Caco-2 (cell line): Measurements from ENCODE around the gene ZFAND4. TPM values are rescaled to one million over a fixed set of nuclear protein-coding genes. Genes with fewer than 3 reads are reported as not detected.

Experiments used
- BruUV-seq: library from RNA; stranded (reverse); fragments of 400-500 nt; replicated peaks from 2 replicates; lab custom pipeline; 2021; lab: Mats Ljungman, UMichigan
- CTCF ChIA-PET: fragments of 300-600 bp; sonication (Branson Sonifier 250); formaldehyde crosslinking; loops from one replicate; lab custom pipeline; 2022; ENCODE audit warnings: antibody characterized with exemption; lab: Charles Lee
- POLR2A ChIA-PET: fragments of 300-600 bp; sonication (Branson Sonifier 250); formaldehyde crosslinking; loops from one replicate; lab custom pipeline; 2022; ENCODE audit warnings: antibody characterized with exemption; lab: Charles Lee
- DNase-seq, 2 experiments: peaks; one replicate each; pipeline versions ENCODE4 v3.0.0 to v3.0.0-alpha.2; 2020 to 2022
- H3K27me3 ChIP-seq: replicated peaks from 2 replicates; pipeline ENCODE4 v1.6.0; 2011; ENCODE audit warnings: low read length; ENCODE audit not compliant: control insufficient read depth, insufficient read depth
- H3K36me3 ChIP-seq: 2 replicates; pipeline ENCODE4 v1.5.1; 2011; ENCODE audit warnings: low read length; ENCODE audit not compliant: control insufficient read depth, insufficient read depth
- H3K4me1 ChIP-seq: fragments of 250-450 bp; sonication (Bioruptor Pico); 2 replicates; pipeline ENCODE4 v1.5.1; 2020; ENCODE audit warnings: mild to moderate bottlenecking
- H3K4me3 ChIP-seq: 2 replicates; pipeline ENCODE4 v1.5.1; 2011; ENCODE audit warnings: low read depth, mild to moderate bottlenecking, control low read depth, low read length
- H3K9me3 ChIP-seq: fragments of 250-450 bp; sonication (Bioruptor Pico); 2 replicates; pipeline ENCODE4 v1.5.1; 2020; ENCODE audit warnings: mild to moderate bottlenecking, moderate library complexity
- H3K27ac Mint-ChIP-seq: one replicate; pipeline ENCODE4 v1.8.0; 2022; ENCODE audit warnings: mixed read lengths; ENCODE audit not compliant: unreplicated experiment
- H3K27me3 Mint-ChIP-seq: one replicate; pipeline ENCODE4 v1.8.0; 2022; ENCODE audit warnings: mixed read lengths; ENCODE audit not compliant: insufficient read depth, unreplicated experiment
- H3K36me3 Mint-ChIP-seq: one replicate; pipeline ENCODE4 v1.8.0; 2022; ENCODE audit warnings: mild to moderate bottlenecking, mixed read lengths; ENCODE audit not compliant: insufficient read depth, unreplicated experiment
- H3K4me1 Mint-ChIP-seq: one replicate; pipeline ENCODE4 v1.8.0; 2022; ENCODE audit warnings: low read depth, mixed read lengths; ENCODE audit not compliant: unreplicated experiment
- H3K4me3 Mint-ChIP-seq: one replicate; pipeline ENCODE4 v1.8.0; 2022; ENCODE audit warnings: mild to moderate bottlenecking, moderate library complexity, mixed read lengths; ENCODE audit not compliant: unreplicated experiment
- H3K9me3 Mint-ChIP-seq: one replicate; pipeline ENCODE4 v1.8.0; 2022; ENCODE audit warnings: mixed read lengths; ENCODE audit not compliant: unreplicated experiment
- CTCF ChIP-seq, 2 experiments: fragments of 200-600 bp in 1 of 2; IDR thresholded peaks; 1 replicate in 1 of 2; 2 replicates in 1 of 2; pipeline versions ENCODE4 v1.5.1 to v1.8.0; 2011 to 2022; ENCODE audit warnings: antibody characterized with exemption in 1 of 2, control low read depth in 1 of 2, inconsistent platforms in 1 of 2, low read depth in 1 of 2, low read length in 1 of 2, mild to moderate bottlenecking in 1 of 2, moderate library complexity in 1 of 2; ENCODE audit not compliant: insufficient read depth in 1 of 2, severe bottlenecking in 1 of 2, unreplicated experiment in 1 of 2
- intact Hi-C: fragments of 100-400 bp; cut with micrococcal nuclease; formaldehyde crosslinking; loops from one replicate; pipeline ENCODE4 v1.10.0; 2022; ENCODE audit not compliant: unreplicated experiment
- total RNA-seq: library from RNA; stranded (reverse); gene quantifications from 2 replicates; pipeline ENCODE4 v1.2.3, GENCODE V29; 2022

Gene ZFAND4
- total RNA-seq, 1 experiment from 2014 or later: 9.3 TPM

- Histone ChIP-seq H3K27me3 (0 out of 2 replicates have a peak, but pooled peaks cover 1% of the 10 kb centered on the region), H3K36me3 (no peaks in the 10 kb centered on the region), H3K4me3 (no peak overlapping the region), H3K9me3 (no peaks in the 10 kb centered on the region), H3K4me1 (no peaks in the 10 kb centered on the region)
- peaks cover 6% of the 10 kb centered on the region for H3K4me1 Mint-ChIP-seq
- CTCF ChIA-PET: no interaction called here
- no peak overlapping the region for H3K27ac Mint-ChIP-seq
- intact Hi-C loops: loop anchor here (5.0 kb wide), 1 partner anchor 681 kb away; the partner anchor contains the start of gene TMEM72
- TF ChIP-seq CTCF (IDR thresholded peaks at IDR 0.05; ENCODE audit: insufficient read depth in 1 of 2, low read depth in 1 of 2, low read length in 1 of 2, severe bottlenecking in 1 of 2, unreplicated experiment in 1 of 2): no peak
- no peak for DNase-seq
- no peak overlapping the region for H3K4me3 Mint-ChIP-seq
- POLR2A ChIA-PET: no interaction called here
- peaks cover 15% of the 10 kb centered on the region for H3K36me3 Mint-ChIP-seq
- BruUV-seq: no TSS peak
- no peaks in the 10 kb centered on the region for H3K9me3 Mint-ChIP-seq
- peaks cover 5% of the 10 kb centered on the region for H3K27me3 Mint-ChIP-seq
Observed at GRCh38 chr10:45592926-45593325, 79.6 kb downstream of the ZFAND4 start.

- Histone ChIP-seq H3K27me3 (0 out of 2 replicates have a peak, but pooled peaks cover 1% of the 10 kb centered on the region), H3K4me3 (no peak overlapping the region), H3K4me1 (no peaks in the 10 kb centered on the region), H3K36me3 (no peaks in the 10 kb centered on the region), H3K9me3 (no peaks in the 10 kb centered on the region)
- CTCF ChIA-PET: no interaction called here
- DNase-seq: no peak
- H3K4me3 Mint-ChIP-seq: no peak overlapping the region
- H3K36me3 Mint-ChIP-seq: peaks cover 15% of the 10 kb centered on the region
- no peak overlapping the region for H3K27ac Mint-ChIP-seq
- H3K9me3 Mint-ChIP-seq: no peaks in the 10 kb centered on the region
- TF ChIP-seq CTCF (IDR thresholded peaks at IDR 0.05; ENCODE audit: insufficient read depth in 1 of 2, low read depth in 1 of 2, low read length in 1 of 2, severe bottlenecking in 1 of 2, unreplicated experiment in 1 of 2): no peak
- H3K4me1 Mint-ChIP-seq: peaks cover 6% of the 10 kb centered on the region
- intact Hi-C loops: loop anchor here (5.0 kb wide), 1 partner anchor 680 kb away; the partner anchor contains the start of gene TMEM72
- no TSS peak for BruUV-seq
- peaks cover 5% of the 10 kb centered on the region for H3K27me3 Mint-ChIP-seq
- POLR2A ChIA-PET: no interaction called here
Observed at GRCh38 chr10:45592432-45592831, 80.1 kb downstream of the ZFAND4 start.

GRCh38 chr10:45591280-45591679, 81.3 kb downstream of the ZFAND4 start:
- H3K36me3 Mint-ChIP-seq: peaks cover 15% of the 10 kb centered on the region
- intact Hi-C loops: loop anchor here (5.0 kb wide), 1 partner anchor 679 kb away; the partner anchor contains the start of gene TMEM72
- no peaks in the 10 kb centered on the region for H3K36me3 ChIP-seq
- no TSS peak for BruUV-seq
- H3K4me3 Mint-ChIP-seq: no peak overlapping the region
- no peaks in the 10 kb centered on the region for H3K9me3 ChIP-seq
- TF ChIP-seq CTCF (IDR thresholded peaks at IDR 0.05; ENCODE audit: insufficient read depth in 1 of 2, low read depth in 1 of 2, low read length in 1 of 2, severe bottlenecking in 1 of 2, unreplicated experiment in 1 of 2): no peak
- H3K27me3 ChIP-seq: no peaks in the 10 kb centered on the region
- H3K9me3 Mint-ChIP-seq: no peaks in the 10 kb centered on the region
- H3K27ac Mint-ChIP-seq: no peak overlapping the region
- ChIA-PET POLR2A (no interaction called here), CTCF (no interaction called here)
- no peak for DNase-seq
- H3K27me3 Mint-ChIP-seq: peaks cover 5% of the 10 kb centered on the region
- no peaks in the 10 kb centered on the region for H3K4me1 ChIP-seq
- H3K4me3 ChIP-seq: no peak overlapping the region
- H3K4me1 Mint-ChIP-seq: peaks cover 6% of the 10 kb centered on the region
